ENCODE results near the gene TFDP1.

GRCh38 chr13:113667771-113668490 lies 83.4 kb downstream of the TFDP1 start:
- TF ChIP-seq EP300 (IDR thresholded peaks at IDR 0.05) (no peak), CTCF (IDR thresholded peaks at IDR 0.05) (no peak), POLR2A (IDR thresholded peaks at IDR 0.05) (no peak), POLR2AphosphoS5 (IDR thresholded peaks at IDR 0.05) (no peak)

Data from gastroesophageal sphincter (tissue), 3 donors.